IPS-18c (cell line): ENCODE measurements around the gene FAM83G.
"Not testable (repeated sequence)": the region's sequence is repeated elsewhere in the genome, so short reads cannot be mapped to it uniquely, and the experiment has no call there.

Source experiments
- H3K4me3 ChIP-seq: 2 replicates; pipeline ENCODE4 v1.7.0; 2013; ENCODE audit warnings: low read depth, mild to moderate bottlenecking, low read length, moderate library complexity; ENCODE audit not compliant: insufficient read depth
- H3K9me3 ChIP-seq: one replicate; pipeline ENCODE4 v1.6.1; 2013; ENCODE audit warnings: mild to moderate bottlenecking, low read length, moderate library complexity; ENCODE audit not compliant: control insufficient read depth, insufficient read depth

Gene FAM83G

GRCh38 chr17:19004421-19005136, at the start of gene FAM83G:
Gene FAM83G, minus strand, starts transcription at chr17:19004764. Its CDS starts 723 bp downstream, at chr17:19004041.
- peak within 1 kb of the TSS; percentile 76 for H3K4me3 ChIP-seq

GRCh38 chr17:19048826-19049225, 44.3 kb upstream of the FAM83G start:
- H3K9me3 ChIP-seq, result not testable (repeated sequence)

More at GRCh38 chr17:19004421-19005136, at the start of gene FAM83G:
- H3K9me3 ChIP-seq, result no peaks in the 10 kb centered on the region

GRCh38 chr17:19047510-19047909, 42.9 kb upstream of the FAM83G start:
- H3K9me3 ChIP-seq, H3K4me3 ChIP-seq: not testable (repeated sequence)

More at GRCh38 chr17:19048826-19049225, 44.3 kb upstream of the FAM83G start:
- not testable (repeated sequence) for H3K4me3 ChIP-seq

GRCh38 chr17:19046782-19047375, 42.3 kb upstream of the FAM83G start, which contains the start of gene GRAP:
Gene GRAP, minus strand, starts transcription at chr17:19046957. Its CDS starts 31 bp downstream, at chr17:19046926.
- not testable (repeated sequence) for H3K4me3 ChIP-seq, H3K9me3 ChIP-seq

GRCh38 chr17:19044643-19045042, 40.1 kb upstream of the FAM83G start:
- H3K9me3 ChIP-seq, H3K4me3 ChIP-seq: not testable (repeated sequence)

- not testable (repeated sequence) for H3K9me3 ChIP-seq, H3K4me3 ChIP-seq
Observed at GRCh38 chr17:19043032-19043431, 38.5 kb upstream of the FAM83G start.

GRCh38 chr17:19042369-19042768, 37.8 kb upstream of the FAM83G start:
- not testable (repeated sequence) for H3K4me3 ChIP-seq, H3K9me3 ChIP-seq

- H3K4me3 ChIP-seq, H3K9me3 ChIP-seq: not testable (repeated sequence)
Observed at GRCh38 chr17:19041871-19042270, 37.3 kb upstream of the FAM83G start.

- not testable (repeated sequence) for H3K4me3 ChIP-seq
Observed at GRCh38 chr17:19040350-19040749, 35.8 kb upstream of the FAM83G start.

GRCh38 chr17:19038730-19039129, 34.2 kb upstream of the FAM83G start:
- H3K4me3 ChIP-seq, H3K9me3 ChIP-seq: not testable (repeated sequence)

More at GRCh38 chr17:19040350-19040749, 35.8 kb upstream of the FAM83G start:
- not testable (repeated sequence) for H3K9me3 ChIP-seq

GRCh38 chr17:19038007-19038406, 33.4 kb upstream of the FAM83G start:
- not testable (repeated sequence) for H3K4me3 ChIP-seq, H3K9me3 ChIP-seq

- H3K4me3 ChIP-seq, H3K9me3 ChIP-seq: not testable (repeated sequence)
Observed at GRCh38 chr17:19037547-19037946, 33.0 kb upstream of the FAM83G start.

- not testable (repeated sequence) for H3K9me3 ChIP-seq, H3K4me3 ChIP-seq
Observed at GRCh38 chr17:19036186-19036585, 31.6 kb upstream of the FAM83G start.

- H3K4me3 ChIP-seq, H3K9me3 ChIP-seq: not testable (repeated sequence)
Observed at GRCh38 chr17:19032377-19032988, 27.9 kb upstream of the FAM83G start.

- H3K4me3 ChIP-seq, H3K9me3 ChIP-seq: not testable (repeated sequence)
Observed at GRCh38 chr17:19031729-19032128, 27.2 kb upstream of the FAM83G start.

- not testable (repeated sequence) for H3K4me3 ChIP-seq, H3K9me3 ChIP-seq
Observed at GRCh38 chr17:19030771-19031449, 26.3 kb upstream of the FAM83G start.

GRCh38 chr17:19029740-19030139, 25.2 kb upstream of the FAM83G start:
- not testable (repeated sequence) for H3K4me3 ChIP-seq, H3K9me3 ChIP-seq

- H3K9me3 ChIP-seq, H3K4me3 ChIP-seq: not testable (repeated sequence)
Observed at GRCh38 chr17:19028671-19029070, 24.1 kb upstream of the FAM83G start.
